Suprapubic skin (tissue), 4 donors: ENCODE results near the gene SZT2. TPM values are rescaled to one million over a fixed set of nuclear protein-coding genes. Genes with fewer than 3 reads are reported as not detected.

ENCODE experiments used
- DNase-seq, 2 donors: peaks; one replicate each; pipeline ENCODE4 v3.0.0-alpha.2; 2019; ENCODE audit warnings: low spot score in 2 of 2
- H3K27ac ChIP-seq: fragments of 200-600 bp; sonication (generic); one replicate; pipeline ENCODE4 v1.5.1; 2019
- H3K27me3 ChIP-seq: fragments of 200-600 bp; sonication (generic); one replicate; pipeline ENCODE4 v1.5.1; 2019
- H3K36me3 ChIP-seq: fragments of 200-600 bp; sonication (generic); one replicate; pipeline ENCODE4 v1.5.1; 2019
- H3K4me1 ChIP-seq: fragments of 200-600 bp; sonication (generic); one replicate; pipeline ENCODE4 v1.5.1; 2019
- H3K4me3 ChIP-seq: fragments of 200-600 bp; sonication (generic); one replicate; pipeline ENCODE4 v1.5.1; 2019; ENCODE audit warnings: mild to moderate bottlenecking
- H3K9me3 ChIP-seq: fragments of 200-600 bp; sonication (generic); one replicate; pipeline ENCODE4 v1.5.1; 2019
- CTCF ChIP-seq, 2 donors: fragments of 200-600 bp in 1 of 2; fragments of 450-650 bp in 1 of 2; sonication (generic) in 1 of 2; IDR thresholded peaks; one replicate each; pipeline ENCODE4 v1.5.1; 2016 to 2019; ENCODE audit warnings: antibody characterized with exemption in 2 of 2, mild to moderate bottlenecking in 1 of 2, moderate library complexity in 1 of 2
- EP300 ChIP-seq: sonication (generic); formaldehyde crosslinking; IDR thresholded peaks from one replicate; pipeline ENCODE4 v1.6.1; 2017; ENCODE audit warnings: antibody characterized with exemption
- POLR2A ChIP-seq, 2 donors: fragments of 450-650 bp; IDR thresholded peaks; one replicate each; pipeline ENCODE4 v1.6.1; 2017; ENCODE audit warnings: antibody characterized with exemption in 2 of 2, mild to moderate bottlenecking in 2 of 2, moderate library complexity in 2 of 2
- POLR2AphosphoS5 ChIP-seq, 3 donors: sonication (generic); formaldehyde crosslinking; IDR thresholded peaks; one replicate each; pipeline ENCODE4 v1.6.1; 2017; ENCODE audit warnings: antibody characterized with exemption in 3 of 3
- whole genome bisulfite sequencing: methylation state at CpG from one replicate; pipeline ENCODE4 v1.1.5; 2018; 5-methylcytosine and 5-hydroxymethylcytosine counted together
- total RNA-seq, 4 donors: library from RNA; depleted of rRNA; stranded (reverse); fragments of >200 nt; gene quantifications; one replicate each; pipeline ENCODE4 v1.1.0, GENCODE V29; 2016

SZT2 gene
- total RNA-seq, 4 donors from 2014 or later: 44.2 to 132 (median 65.5) TPM

GRCh38 chr1:43441894-43442637 is 52.4 kb downstream of the SZT2 start:
- peak; percentile 48 to 60 for DNase-seq
- Histone ChIP-seq H3K36me3 (peaks cover 100% of the 10 kb centered on the region), H3K27ac (no peak overlapping the region), H3K9me3 (no peaks in the 10 kb centered on the region), H3K4me3 (no peak overlapping the region), H3K27me3 (no peaks in the 10 kb centered on the region), H3K4me1 (peaks cover under 1% of the 10 kb centered on the region)
- TF ChIP-seq POLR2AphosphoS5 (IDR thresholded peaks at IDR 0.05) (no peak), EP300 (no peak), POLR2A (IDR thresholded peaks at IDR 0.05) (no peak), CTCF (IDR thresholded peaks at IDR 0.05) (no peak)
- 92% methylated on average over 18 of the region's 18 CpGs for WGBS

- Histone ChIP-seq H3K27me3 (no peaks in the 10 kb centered on the region), H3K4me1 (no peaks in the 10 kb centered on the region), H3K36me3 (peaks cover 100% of the 10 kb centered on the region), H3K27ac (no peak overlapping the region), H3K9me3 (no peaks in the 10 kb centered on the region), H3K4me3 (no peak overlapping the region)
- WGBS: 92% methylated on average over 7 of the region's 12 CpGs
- peak; percentile 56 to 61 for DNase-seq
- TF ChIP-seq POLR2AphosphoS5 (IDR thresholded peaks at IDR 0.05) (no peak), CTCF (IDR thresholded peaks at IDR 0.05) (no peak), POLR2A (IDR thresholded peaks at IDR 0.05) (no peak), EP300 (no peak)
Measured at GRCh38 chr1:43442756-43443155, 53.1 kb downstream of the SZT2 start.

- H3K27ac ChIP-seq: no peak overlapping the region
- TF ChIP-seq POLR2AphosphoS5 (IDR thresholded peaks at IDR 0.05): no peak
- TF ChIP-seq CTCF (IDR thresholded peaks at IDR 0.05): no peak
- no peak for TF ChIP-seq EP300
- peak; percentile 40 to 72 for DNase-seq
- no peaks in the 10 kb centered on the region for H3K27me3 ChIP-seq
- H3K36me3 ChIP-seq: peaks cover 100% of the 10 kb centered on the region
- H3K4me1 ChIP-seq: no peaks in the 10 kb centered on the region
- H3K9me3 ChIP-seq: no peaks in the 10 kb centered on the region
- WGBS: 97% methylated on average over 9 of the region's 16 CpGs
- H3K4me3 ChIP-seq: no peak overlapping the region
Measured at GRCh38 chr1:43443197-43443946, 53.7 kb downstream of the SZT2 start.

GRCh38 chr1:43444151-43444828 is 54.6 kb downstream of the SZT2 start:
- no peaks in the 10 kb centered on the region for H3K4me1 ChIP-seq
- no peaks in the 10 kb centered on the region for H3K27me3 ChIP-seq
- no peak overlapping the region for H3K4me3 ChIP-seq
- no peaks in the 10 kb centered on the region for H3K9me3 ChIP-seq
- no peak overlapping the region for H3K27ac ChIP-seq
- WGBS: 95% methylated on average over 13 of the region's 13 CpGs
- peaks cover 100% of the 10 kb centered on the region for H3K36me3 ChIP-seq
- DNase-seq: peak in 1 of 2 donors; percentile 15
- TF ChIP-seq EP300 (no peak), CTCF (IDR thresholded peaks at IDR 0.05) (no peak), POLR2AphosphoS5 (IDR thresholded peaks at IDR 0.05) (no peak), POLR2A (IDR thresholded peaks at IDR 0.05) (no peak)

GRCh38 chr1:43444836-43445235 is 55.1 kb downstream of the SZT2 start:
- Histone ChIP-seq H3K36me3 (peaks cover 100% of the 10 kb centered on the region), H3K9me3 (no peaks in the 10 kb centered on the region), H3K27me3 (no peaks in the 10 kb centered on the region), H3K4me1 (no peaks in the 10 kb centered on the region), H3K4me3 (no peak overlapping the region), H3K27ac (no peak overlapping the region)
- DNase-seq: peak in 1 of 2 donors; percentile 35
- 73% methylated on average over 1 of the region's 1 CpG for WGBS
- TF ChIP-seq EP300: no peak
- no peak for TF ChIP-seq CTCF (IDR thresholded peaks at IDR 0.05)
- no peak for TF ChIP-seq POLR2AphosphoS5 (IDR thresholded peaks at IDR 0.05)
- no peak for TF ChIP-seq POLR2A (IDR thresholded peaks at IDR 0.05)
